WTC11 (cell line): ENCODE data around the gene DSTN. TPM values are rescaled to one million over a fixed set of nuclear protein-coding genes. Genes with fewer than 3 reads are reported as not detected.

Source experiments
- ATAC-seq: fragments of 200-7000 bp; cut with Tn5 transposase; 2 replicates; pipeline ENCODE4 v1.10.0; 2021; ENCODE audit warnings: mild to moderate bottlenecking, moderate library complexity
- CTCF ChIA-PET: fragments of 300-600 bp; sonication (Branson Sonifier 250); formaldehyde crosslinking; loops from one replicate; lab custom pipeline; 2021; ENCODE audit warnings: antibody characterized with exemption; lab: Charles Lee
- POLR2A ChIA-PET: fragments of 350-600 bp; sonication (Branson Sonifier 250); formaldehyde crosslinking; loops from one replicate; lab custom pipeline; 2021; ENCODE audit warnings: antibody characterized with exemption; lab: Charles Lee
- DNase-seq: peaks from one replicate; pipeline ENCODE4 v3.0.0; 2021; ENCODE audit warnings: low spot score
- H3K27ac Mint-ChIP-seq: 2 replicates; pipeline ENCODE4 v1.8.0; 2021; ENCODE audit warnings: mixed read lengths
- H3K27me3 Mint-ChIP-seq: 2 replicates; pipeline ENCODE4 v1.8.0; 2021; ENCODE audit warnings: low read depth, mild to moderate bottlenecking, moderate library complexity, mixed read lengths
- H3K36me3 Mint-ChIP-seq: 2 replicates; pipeline ENCODE4 v1.8.0; 2021; ENCODE audit warnings: mixed read lengths
- H3K4me1 Mint-ChIP-seq: 2 replicates; pipeline ENCODE4 v1.8.0; 2022; ENCODE audit warnings: mixed read lengths
- H3K4me3 Mint-ChIP-seq: 2 replicates; pipeline ENCODE4 v1.8.0; 2021; ENCODE audit warnings: mild to moderate bottlenecking, moderate library complexity, mixed read lengths
- H3K9me3 Mint-ChIP-seq: 2 replicates; pipeline ENCODE4 v1.8.0; 2021; ENCODE audit warnings: mixed read lengths
- CBFB ChIP-seq: sonication (generic); formaldehyde crosslinking; IDR thresholded peaks from 2 replicates; pipeline ENCODE4 v1.8.1; 2022; ENCODE audit warnings: mild to moderate bottlenecking, low read depth, missing genetic modification reagents
- CREB1 ChIP-seq: sonication (generic); formaldehyde crosslinking; IDR thresholded peaks from 2 replicates; pipeline ENCODE4 v1.8.0; 2023; ENCODE audit warnings: mild to moderate bottlenecking, missing genetic modification reagents
- ELF4 ChIP-seq: sonication (generic); formaldehyde crosslinking; IDR thresholded peaks from 2 replicates; pipeline ENCODE4 v1.8.1; 2022; ENCODE audit warnings: low read depth, mild to moderate bottlenecking, moderate library complexity, missing genetic modification reagents
- ESRRA ChIP-seq: sonication (generic); formaldehyde crosslinking; IDR thresholded peaks from 2 replicates; pipeline ENCODE4 v1.8.1; 2022; ENCODE audit warnings: mild to moderate bottlenecking, missing genetic modification reagents, borderline replicate concordance
- FOXP1 ChIP-seq: sonication (generic); formaldehyde crosslinking; IDR thresholded peaks from 2 replicates; pipeline ENCODE4 v1.8.0; 2022; ENCODE audit warnings: missing genetic modification reagents, mild to moderate bottlenecking, moderate library complexity, borderline replicate concordance
- JUN ChIP-seq: sonication (generic); formaldehyde crosslinking; IDR thresholded peaks from 2 replicates; pipeline ENCODE4 v1.8.0; 2023; ENCODE audit warnings: mild to moderate bottlenecking, missing genetic modification reagents
- NFYB ChIP-seq: sonication (generic); formaldehyde crosslinking; conservative IDR thresholded peaks from 2 replicates; pipeline ENCODE4 v1.8.0; 2022; ENCODE audit warnings: low read depth, missing genetic modification reagents
- NR3C1 ChIP-seq: sonication (generic); formaldehyde crosslinking; conservative IDR thresholded peaks from 2 replicates; pipeline ENCODE4 v1.8.1; 2023; ENCODE audit warnings: low read depth, mild to moderate bottlenecking, missing genetic modification reagents
- RORB ChIP-seq: fragments of 250-450 bp; sonication (Bioruptor Pico); IDR thresholded peaks from 2 replicates; pipeline ENCODE4 v1.9.0; 2021; ENCODE audit warnings: mild to moderate bottlenecking
- SOX15 ChIP-seq: fragments of 250-450 bp; sonication (Bioruptor Pico); IDR thresholded peaks from 2 replicates; pipeline ENCODE4 v1.9.0; 2021; ENCODE audit warnings: mild to moderate bottlenecking
- TCF7 ChIP-seq: sonication (generic); formaldehyde crosslinking; IDR thresholded peaks from 2 replicates; pipeline ENCODE4 v1.8.0; 2022; ENCODE audit warnings: mild to moderate bottlenecking, low read depth, missing genetic modification reagents, moderate library complexity
- TP53 ChIP-seq: sonication (generic); formaldehyde crosslinking; IDR thresholded peaks from 2 replicates; pipeline ENCODE4 v1.8.1; 2023; ENCODE audit warnings: mild to moderate bottlenecking, missing genetic modification reagents
- total RNA-seq: library from RNA; stranded (reverse); gene quantifications from 3 replicates; pipeline ENCODE4 v1.2.3, GENCODE V29; 2021
- TF ChIP-seq, protein P1 (sequence below): sonication (generic); formaldehyde crosslinking; IDR thresholded peaks from 2 replicates; pipeline ENCODE4 v1.8.0; 2022; ENCODE audit warnings: mild to moderate bottlenecking, missing genetic modification reagents
- TF ChIP-seq, protein P2 (sequence below): sonication (generic); formaldehyde crosslinking; IDR thresholded peaks from 2 replicates; pipeline ENCODE4 v1.8.0; 2022; ENCODE audit warnings: missing genetic modification reagents
- TF ChIP-seq, protein P3 (sequence below): sonication (generic); formaldehyde crosslinking; IDR thresholded peaks from 2 replicates; pipeline ENCODE4 v1.8.0; 2022; ENCODE audit warnings: mild to moderate bottlenecking, missing genetic modification reagents
- TF ChIP-seq, protein P4 (sequence below): sonication (generic); formaldehyde crosslinking; conservative IDR thresholded peaks from 2 replicates; pipeline ENCODE4 v1.8.1; 2022; ENCODE audit warnings: mild to moderate bottlenecking, missing genetic modification reagents
- TF ChIP-seq, protein P5 (sequence below): sonication (generic); formaldehyde crosslinking; IDR thresholded peaks from 2 replicates; pipeline ENCODE4 v1.8.1; 2023; ENCODE audit warnings: mild to moderate bottlenecking, missing genetic modification reagents
- TF ChIP-seq, protein P6 (sequence below): sonication (generic); formaldehyde crosslinking; IDR thresholded peaks from 2 replicates; pipeline ENCODE4 v1.8.0; 2022; ENCODE audit warnings: mild to moderate bottlenecking, missing genetic modification reagents
- TF ChIP-seq, protein P7 (sequence below): sonication (generic); formaldehyde crosslinking; IDR thresholded peaks from 2 replicates; pipeline ENCODE4 v1.8.1; 2022; ENCODE audit warnings: mild to moderate bottlenecking, missing genetic modification reagents, moderate library complexity, borderline replicate concordance
- TF ChIP-seq, protein P8 (sequence below): sonication (generic); formaldehyde crosslinking; IDR thresholded peaks from 2 replicates; pipeline ENCODE4 v1.8.1; 2022; ENCODE audit warnings: low read depth, mild to moderate bottlenecking, moderate library complexity, missing genetic modification reagents, borderline replicate concordance
- TF ChIP-seq, protein P9 (sequence below): fragments of 250-450 bp; sonication (Bioruptor Pico); IDR thresholded peaks from 2 replicates; pipeline ENCODE4 v1.8.0; 2021; ENCODE audit warnings: mild to moderate bottlenecking

Gene DSTN
- total RNA-seq, 1 experiment from 2014 or later, result 153 TPM

DNA sequence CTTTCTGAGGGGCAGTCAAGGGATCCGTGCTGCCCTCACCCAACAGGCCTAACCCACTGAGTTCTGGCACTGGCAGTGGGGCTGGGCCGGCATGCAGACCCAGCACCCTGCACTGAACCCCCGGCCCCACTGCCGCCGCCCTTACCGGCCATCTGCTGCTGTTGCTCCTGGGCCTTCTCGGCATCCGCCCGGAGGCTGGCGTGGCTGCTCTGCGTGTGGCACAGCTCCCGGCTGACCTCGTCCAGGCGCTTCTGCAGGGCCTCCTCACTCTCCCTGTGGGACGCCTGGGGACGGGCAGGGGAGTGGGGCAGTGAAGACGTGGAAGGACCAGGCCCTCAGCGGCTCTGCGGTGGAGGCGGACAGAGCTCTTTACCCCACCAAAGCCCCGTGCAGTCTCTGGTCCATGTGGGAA is 59.8 kb downstream of the DSTN start (continued):
- TF ChIP-seq FOXP1 (CRISPR knock-in tag) (no peak), NR3C1 (CRISPR knock-in tag) (no peak)

DNA sequence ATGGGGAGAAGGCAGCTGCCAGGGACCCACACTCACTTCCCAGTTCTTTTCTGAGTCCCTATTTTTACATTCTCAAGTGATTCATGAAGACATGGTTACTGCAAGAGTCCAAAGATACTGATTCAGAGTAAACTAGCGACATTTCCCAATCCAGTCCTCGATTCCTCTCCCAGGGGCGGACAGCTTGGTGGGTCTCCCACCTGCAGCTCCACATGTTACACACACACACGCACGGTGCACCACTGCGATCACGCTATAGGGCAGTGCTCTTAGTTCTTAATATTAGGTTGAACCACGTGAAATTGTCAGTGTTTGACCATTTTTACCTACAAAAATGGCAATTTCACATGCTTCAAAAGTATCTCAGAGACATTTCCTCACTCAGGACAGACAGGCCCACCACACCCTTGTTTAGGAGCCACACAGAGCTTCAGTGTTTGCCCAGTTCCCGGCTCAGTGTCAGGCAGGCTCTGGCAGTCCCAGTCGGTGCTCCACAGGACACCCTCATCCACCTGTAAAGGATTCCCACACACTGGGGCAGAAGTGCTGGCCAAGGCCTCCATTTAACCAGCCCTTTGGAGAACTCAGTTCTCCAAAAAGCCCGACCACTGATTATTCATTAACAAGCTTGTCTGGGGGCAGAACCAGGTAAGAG is 60.4 kb downstream of the DSTN start:
- H3K4me1 Mint-ChIP-seq, result no peaks in the 10 kb centered on the region
- H3K27ac Mint-ChIP-seq, result peak overlapping the region; percentile 49; the same call in 1 of the 2 replicates
- CTCF ChIA-PET, result interaction anchor here (1.2 to 1.4 kb wide), 2 partner anchors 12 to 125 kb away, joined by 4 read pairs; no protein-coding TSS in a partner anchor

More for the DNA sequence above, 60.4 kb downstream of the DSTN start:
- DNase-seq, result no peak
- peaks cover 60% of the 10 kb centered on the region for H3K36me3 Mint-ChIP-seq
- ATAC-seq, result no peak
- TF ChIP-seq TP53 (CRISPR knock-in tag), result no peak
- TF ChIP-seq CREB1 (CRISPR knock-in tag), result no peak
- TF ChIP-seq, protein P1, sequence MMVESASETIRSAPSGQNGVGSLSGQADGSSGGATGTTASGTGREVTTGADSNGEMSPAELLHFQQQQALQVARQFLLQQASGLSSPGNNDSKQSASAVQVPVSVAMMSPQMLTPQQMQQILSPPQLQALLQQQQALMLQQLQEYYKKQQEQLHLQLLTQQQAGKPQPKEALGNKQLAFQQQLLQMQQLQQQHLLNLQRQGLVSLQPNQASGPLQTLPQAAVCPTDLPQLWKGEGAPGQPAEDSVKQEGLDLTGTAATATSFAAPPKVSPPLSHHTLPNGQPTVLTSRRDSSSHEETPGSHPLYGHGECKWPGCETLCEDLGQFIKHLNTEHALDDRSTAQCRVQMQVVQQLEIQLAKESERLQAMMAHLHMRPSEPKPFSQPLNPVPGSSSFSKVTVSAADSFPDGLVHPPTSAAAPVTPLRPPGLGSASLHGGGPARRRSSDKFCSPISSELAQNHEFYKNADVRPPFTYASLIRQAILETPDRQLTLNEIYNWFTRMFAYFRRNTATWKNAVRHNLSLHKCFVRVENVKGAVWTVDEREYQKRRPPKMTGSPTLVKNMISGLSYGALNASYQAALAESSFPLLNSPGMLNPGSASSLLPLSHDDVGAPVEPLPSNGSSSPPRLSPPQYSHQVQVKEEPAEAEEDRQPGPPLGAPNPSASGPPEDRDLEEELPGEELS (CRISPR knock-in tag), result no peak
- TF ChIP-seq, protein P2, sequence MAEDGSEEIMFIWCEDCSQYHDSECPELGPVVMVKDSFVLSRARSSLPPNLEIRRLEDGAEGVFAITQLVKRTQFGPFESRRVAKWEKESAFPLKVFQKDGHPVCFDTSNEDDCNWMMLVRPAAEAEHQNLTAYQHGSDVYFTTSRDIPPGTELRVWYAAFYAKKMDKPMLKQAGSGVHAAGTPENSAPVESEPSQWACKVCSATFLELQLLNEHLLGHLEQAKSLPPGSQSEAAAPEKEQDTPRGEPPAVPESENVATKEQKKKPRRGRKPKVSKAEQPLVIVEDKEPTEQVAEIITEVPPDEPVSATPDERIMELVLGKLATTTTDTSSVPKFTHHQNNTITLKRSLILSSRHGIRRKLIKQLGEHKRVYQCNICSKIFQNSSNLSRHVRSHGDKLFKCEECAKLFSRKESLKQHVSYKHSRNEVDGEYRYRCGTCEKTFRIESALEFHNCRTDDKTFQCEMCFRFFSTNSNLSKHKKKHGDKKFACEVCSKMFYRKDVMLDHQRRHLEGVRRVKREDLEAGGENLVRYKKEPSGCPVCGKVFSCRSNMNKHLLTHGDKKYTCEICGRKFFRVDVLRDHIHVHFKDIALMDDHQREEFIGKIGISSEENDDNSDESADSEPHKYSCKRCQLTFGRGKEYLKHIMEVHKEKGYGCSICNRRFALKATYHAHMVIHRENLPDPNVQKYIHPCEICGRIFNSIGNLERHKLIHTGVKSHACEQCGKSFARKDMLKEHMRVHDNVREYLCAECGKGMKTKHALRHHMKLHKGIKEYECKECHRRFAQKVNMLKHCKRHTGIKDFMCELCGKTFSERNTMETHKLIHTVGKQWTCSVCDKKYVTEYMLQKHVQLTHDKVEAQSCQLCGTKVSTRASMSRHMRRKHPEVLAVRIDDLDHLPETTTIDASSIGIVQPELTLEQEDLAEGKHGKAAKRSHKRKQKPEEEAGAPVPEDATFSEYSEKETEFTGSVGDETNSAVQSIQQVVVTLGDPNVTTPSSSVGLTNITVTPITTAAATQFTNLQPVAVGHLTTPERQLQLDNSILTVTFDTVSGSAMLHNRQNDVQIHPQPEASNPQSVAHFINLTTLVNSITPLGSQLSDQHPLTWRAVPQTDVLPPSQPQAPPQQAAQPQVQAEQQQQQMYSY (CRISPR knock-in tag), result no peak
- no peak for TF ChIP-seq SOX15 (CRISPR knock-in tag)
- no peak for TF ChIP-seq ESRRA (CRISPR knock-in tag)
- TF ChIP-seq, protein P3, sequence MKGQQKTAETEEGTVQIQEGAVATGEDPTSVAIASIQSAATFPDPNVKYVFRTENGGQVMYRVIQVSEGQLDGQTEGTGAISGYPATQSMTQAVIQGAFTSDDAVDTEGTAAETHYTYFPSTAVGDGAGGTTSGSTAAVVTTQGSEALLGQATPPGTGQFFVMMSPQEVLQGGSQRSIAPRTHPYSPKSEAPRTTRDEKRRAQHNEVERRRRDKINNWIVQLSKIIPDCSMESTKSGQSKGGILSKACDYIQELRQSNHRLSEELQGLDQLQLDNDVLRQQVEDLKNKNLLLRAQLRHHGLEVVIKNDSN (CRISPR knock-in tag), result no peak
- no peak for TF ChIP-seq CBFB (CRISPR knock-in tag)
- no peak for TF ChIP-seq NFYB (CRISPR knock-in tag)
- TF ChIP-seq, protein P4, sequence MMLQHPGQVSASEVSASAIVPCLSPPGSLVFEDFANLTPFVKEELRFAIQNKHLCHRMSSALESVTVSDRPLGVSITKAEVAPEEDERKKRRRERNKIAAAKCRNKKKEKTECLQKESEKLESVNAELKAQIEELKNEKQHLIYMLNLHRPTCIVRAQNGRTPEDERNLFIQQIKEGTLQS (CRISPR knock-in tag), result no peak
- TF ChIP-seq ELF4 (CRISPR knock-in tag), result no peak
- no peak for TF ChIP-seq RORB (CRISPR knock-in tag)
- TF ChIP-seq, protein P5, sequence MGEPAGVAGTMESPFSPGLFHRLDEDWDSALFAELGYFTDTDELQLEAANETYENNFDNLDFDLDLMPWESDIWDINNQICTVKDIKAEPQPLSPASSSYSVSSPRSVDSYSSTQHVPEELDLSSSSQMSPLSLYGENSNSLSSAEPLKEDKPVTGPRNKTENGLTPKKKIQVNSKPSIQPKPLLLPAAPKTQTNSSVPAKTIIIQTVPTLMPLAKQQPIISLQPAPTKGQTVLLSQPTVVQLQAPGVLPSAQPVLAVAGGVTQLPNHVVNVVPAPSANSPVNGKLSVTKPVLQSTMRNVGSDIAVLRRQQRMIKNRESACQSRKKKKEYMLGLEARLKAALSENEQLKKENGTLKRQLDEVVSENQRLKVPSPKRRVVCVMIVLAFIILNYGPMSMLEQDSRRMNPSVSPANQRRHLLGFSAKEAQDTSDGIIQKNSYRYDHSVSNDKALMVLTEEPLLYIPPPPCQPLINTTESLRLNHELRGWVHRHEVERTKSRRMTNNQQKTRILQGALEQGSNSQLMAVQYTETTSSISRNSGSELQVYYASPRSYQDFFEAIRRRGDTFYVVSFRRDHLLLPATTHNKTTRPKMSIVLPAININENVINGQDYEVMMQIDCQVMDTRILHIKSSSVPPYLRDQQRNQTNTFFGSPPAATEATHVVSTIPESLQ (CRISPR knock-in tag), result no peak
- TF ChIP-seq, protein P6, sequence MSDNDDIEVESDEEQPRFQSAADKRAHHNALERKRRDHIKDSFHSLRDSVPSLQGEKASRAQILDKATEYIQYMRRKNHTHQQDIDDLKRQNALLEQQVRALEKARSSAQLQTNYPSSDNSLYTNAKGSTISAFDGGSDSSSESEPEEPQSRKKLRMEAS (CRISPR knock-in tag), result no peak
- TF ChIP-seq JUN (CRISPR knock-in tag), result no peak
- TF ChIP-seq, protein P7, sequence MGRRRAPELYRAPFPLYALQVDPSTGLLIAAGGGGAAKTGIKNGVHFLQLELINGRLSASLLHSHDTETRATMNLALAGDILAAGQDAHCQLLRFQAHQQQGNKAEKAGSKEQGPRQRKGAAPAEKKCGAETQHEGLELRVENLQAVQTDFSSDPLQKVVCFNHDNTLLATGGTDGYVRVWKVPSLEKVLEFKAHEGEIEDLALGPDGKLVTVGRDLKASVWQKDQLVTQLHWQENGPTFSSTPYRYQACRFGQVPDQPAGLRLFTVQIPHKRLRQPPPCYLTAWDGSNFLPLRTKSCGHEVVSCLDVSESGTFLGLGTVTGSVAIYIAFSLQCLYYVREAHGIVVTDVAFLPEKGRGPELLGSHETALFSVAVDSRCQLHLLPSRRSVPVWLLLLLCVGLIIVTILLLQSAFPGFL (CRISPR knock-in tag), result no peak
- TF ChIP-seq TCF7, result no peak
- TF ChIP-seq, protein P8, sequence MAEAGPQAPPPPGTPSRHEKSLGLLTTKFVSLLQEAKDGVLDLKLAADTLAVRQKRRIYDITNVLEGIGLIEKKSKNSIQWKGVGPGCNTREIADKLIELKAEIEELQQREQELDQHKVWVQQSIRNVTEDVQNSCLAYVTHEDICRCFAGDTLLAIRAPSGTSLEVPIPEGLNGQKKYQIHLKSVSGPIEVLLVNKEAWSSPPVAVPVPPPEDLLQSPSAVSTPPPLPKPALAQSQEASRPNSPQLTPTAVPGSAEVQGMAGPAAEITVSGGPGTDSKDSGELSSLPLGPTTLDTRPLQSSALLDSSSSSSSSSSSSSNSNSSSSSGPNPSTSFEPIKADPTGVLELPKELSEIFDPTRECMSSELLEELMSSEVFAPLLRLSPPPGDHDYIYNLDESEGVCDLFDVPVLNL (CRISPR knock-in tag), result no peak
- TF ChIP-seq, protein P9, sequence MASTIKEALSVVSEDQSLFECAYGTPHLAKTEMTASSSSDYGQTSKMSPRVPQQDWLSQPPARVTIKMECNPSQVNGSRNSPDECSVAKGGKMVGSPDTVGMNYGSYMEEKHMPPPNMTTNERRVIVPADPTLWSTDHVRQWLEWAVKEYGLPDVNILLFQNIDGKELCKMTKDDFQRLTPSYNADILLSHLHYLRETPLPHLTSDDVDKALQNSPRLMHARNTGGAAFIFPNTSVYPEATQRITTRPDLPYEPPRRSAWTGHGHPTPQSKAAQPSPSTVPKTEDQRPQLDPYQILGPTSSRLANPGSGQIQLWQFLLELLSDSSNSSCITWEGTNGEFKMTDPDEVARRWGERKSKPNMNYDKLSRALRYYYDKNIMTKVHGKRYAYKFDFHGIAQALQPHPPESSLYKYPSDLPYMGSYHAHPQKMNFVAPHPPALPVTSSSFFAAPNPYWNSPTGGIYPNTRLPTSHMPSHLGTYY (CRISPR knock-in tag), result no peak
- no peaks in the 10 kb centered on the region for H3K9me3 Mint-ChIP-seq
- H3K27me3 Mint-ChIP-seq, result no peaks in the 10 kb centered on the region
- POLR2A ChIA-PET, result no interaction called here
- H3K4me3 Mint-ChIP-seq, result no peak overlapping the region
